H9 (cell line): Measurements from ENCODE around the gene RANBP3. TPM values are rescaled to one million over a fixed set of nuclear protein-coding genes. Genes with fewer than 3 reads are reported as not detected.

Experiments
- DNase-seq: peaks from one replicate; pipeline ENCODE4 v3.0.0-alpha.2; 2017
- H2AFZ ChIP-seq: one replicate; pipeline ENCODE4 v1.6.1; 2013; ENCODE audit warnings: mild to moderate bottlenecking, low read length, control low read depth, moderate library complexity
- H2AK5ac ChIP-seq: 2 replicates; pipeline ENCODE4 v1.6.1; 2013; ENCODE audit warnings: low read length, control low read depth, mixed read lengths; ENCODE audit not compliant: insufficient read length
- H2BK120ac ChIP-seq: one replicate; pipeline ENCODE4 v1.6.1; 2013; ENCODE audit warnings: low read depth, mild to moderate bottlenecking, low read length, control low read depth, inconsistent platforms; ENCODE audit not compliant: poor library complexity, severe bottlenecking
- H2BK12ac ChIP-seq: 2 replicates; pipeline ENCODE4 v1.6.1; 2013; ENCODE audit warnings: low read length, control low read depth, mixed read lengths, low read depth; ENCODE audit not compliant: insufficient read length
- H2BK15ac ChIP-seq: 2 replicates; pipeline ENCODE4 v1.6.1; 2013; ENCODE audit warnings: low read depth, low read length, control low read depth
- H2BK20ac ChIP-seq: one replicate; pipeline ENCODE4 v1.6.1; 2013; ENCODE audit warnings: low read depth, mild to moderate bottlenecking, low read length, control low read depth, inconsistent platforms; ENCODE audit not compliant: poor library complexity, severe bottlenecking
- H2BK5ac ChIP-seq: 2 replicates; pipeline ENCODE4 v1.6.1; 2013; ENCODE audit warnings: low read length, control low read depth, mixed read lengths; ENCODE audit not compliant: insufficient read length
- H3K14ac ChIP-seq: 2 replicates; pipeline ENCODE4 v1.6.1; 2013; ENCODE audit warnings: low read length, control low read depth; ENCODE audit not compliant: insufficient read depth
- H3K18ac ChIP-seq: 2 replicates; pipeline ENCODE4 v1.6.1; 2013; ENCODE audit warnings: low read depth, mild to moderate bottlenecking, mixed read lengths, low read length, control low read depth; ENCODE audit not compliant: insufficient read length
- H3K23ac ChIP-seq: 2 replicates; pipeline ENCODE4 v1.6.1; 2013; ENCODE audit warnings: low read length, control low read depth, mixed read lengths, low read depth; ENCODE audit not compliant: insufficient read length
- H3K23me2 ChIP-seq: 2 replicates; pipeline ENCODE4 v1.6.1; 2013; ENCODE audit warnings: low read depth, mild to moderate bottlenecking, mixed read lengths, low read length, control low read depth; ENCODE audit not compliant: insufficient read length, poor library complexity, severe bottlenecking
- H3K27ac ChIP-seq: 2 replicates; pipeline ENCODE4 v1.5.1; 2013; ENCODE audit warnings: low read length, control low read depth, mixed read lengths, low read depth; ENCODE audit not compliant: insufficient read length
- H3K27me3 ChIP-seq: 2 replicates; pipeline ENCODE4 v1.6.1; 2013; ENCODE audit warnings: low read length, control low read depth, inconsistent platforms; ENCODE audit not compliant: insufficient read depth
- H3K4ac ChIP-seq: 2 replicates; pipeline ENCODE4 v1.6.1; 2013; ENCODE audit warnings: low read depth, mild to moderate bottlenecking, control low read depth, inconsistent platforms, low read length, moderate library complexity
- H3K4me1 ChIP-seq: 2 replicates; pipeline ENCODE4 v1.6.1; 2013; ENCODE audit warnings: low read length, control low read depth, inconsistent platforms; ENCODE audit not compliant: insufficient read depth
- H3K4me2 ChIP-seq: 2 replicates; pipeline ENCODE4 v1.6.1; 2013; ENCODE audit warnings: low read length, control low read depth, mixed read lengths; ENCODE audit not compliant: insufficient read length, insufficient read depth
- H3K56ac ChIP-seq: 2 replicates; pipeline ENCODE4 v1.6.1; 2013; ENCODE audit warnings: low read depth, mild to moderate bottlenecking, mixed read lengths, low read length, control low read depth; ENCODE audit not compliant: insufficient read length
- H3K79me1 ChIP-seq: 2 replicates; pipeline ENCODE4 v1.6.1; 2013; ENCODE audit warnings: low read depth, mild to moderate bottlenecking, moderate library complexity, low read length, control low read depth, inconsistent platforms; ENCODE audit not compliant: insufficient read depth, poor library complexity, severe bottlenecking
- H3K79me2 ChIP-seq: 2 replicates; pipeline ENCODE4 v1.6.1; 2013; ENCODE audit warnings: low read length, control low read depth, inconsistent platforms; ENCODE audit not compliant: insufficient read depth
- H3K9ac ChIP-seq: 2 replicates; pipeline ENCODE4 v1.6.1; 2013; ENCODE audit warnings: low read length, control low read depth, mixed read lengths; ENCODE audit not compliant: insufficient read length; ENCODE audit errors: extremely low read depth
- H3K9me3 ChIP-seq: one replicate; pipeline ENCODE4 v1.6.1; 2013; ENCODE audit warnings: low read depth, low read length, inconsistent platforms; ENCODE audit not compliant: control insufficient read depth
- H3T11ph ChIP-seq: one replicate; pipeline ENCODE4 v1.6.1; 2013; ENCODE audit warnings: mild to moderate bottlenecking, low read length, control low read depth, inconsistent platforms
- H4K20me1 ChIP-seq: one replicate; pipeline ENCODE4 v1.6.1; 2013; ENCODE audit not compliant: control insufficient read depth, insufficient read length, insufficient read depth
- H4K5ac ChIP-seq: 2 replicates; pipeline ENCODE4 v1.6.1; 2013; ENCODE audit warnings: low read depth, mild to moderate bottlenecking, mixed read lengths, low read length, control low read depth; ENCODE audit not compliant: insufficient read length
- H4K8ac ChIP-seq: replicated peaks from 2 replicates; pipeline ENCODE4 v1.6.1; 2013; ENCODE audit warnings: low read length, control low read depth, mixed read lengths, low read depth; ENCODE audit not compliant: insufficient read length
- H4K91ac ChIP-seq: 2 replicates; pipeline ENCODE4 v1.6.1; 2013; ENCODE audit warnings: low read depth, mild to moderate bottlenecking, moderate library complexity, mixed read lengths, low read length, control low read depth; ENCODE audit not compliant: insufficient read length
- H3K27ac Mint-ChIP-seq, 3 experiments: 2 replicates in 2 of 3; 3 replicates in 1 of 3; pipeline ENCODE4 v1.8.0; 2020 to 2021; ENCODE audit warnings: mixed read lengths in 3 of 3, mild to moderate bottlenecking in 1 of 3, moderate library complexity in 1 of 3
- H3K27me3 Mint-ChIP-seq: 2 replicates; pipeline ENCODE4 v1.8.0; 2021; ENCODE audit warnings: low read depth, mild to moderate bottlenecking, moderate library complexity, mixed read lengths
- H3K36me3 Mint-ChIP-seq, 3 experiments: 2 replicates in 2 of 3; 3 replicates in 1 of 3; pipeline ENCODE4 v1.8.0; 2020 to 2021; ENCODE audit warnings: low read depth in 3 of 3, mixed read lengths in 3 of 3; ENCODE audit not compliant: insufficient read depth in 1 of 3
- H3K4me1 Mint-ChIP-seq, 2 experiments: 2 replicates each; pipeline ENCODE4 v1.8.0; 2020; ENCODE audit warnings: mixed read lengths in 2 of 2
- H3K4me3 Mint-ChIP-seq, 2 experiments: 2 replicates in 1 of 2; 3 replicates in 1 of 2; pipeline ENCODE4 v1.8.0; 2020 to 2021; ENCODE audit warnings: mild to moderate bottlenecking in 2 of 2, mixed read lengths in 2 of 2, moderate library complexity in 1 of 2
- H3K9me3 Mint-ChIP-seq, 2 experiments: 2 replicates in 1 of 2; 3 replicates in 1 of 2; pipeline ENCODE4 v1.8.0; 2020; ENCODE audit warnings: mild to moderate bottlenecking in 2 of 2, mixed read lengths in 2 of 2, moderate library complexity in 1 of 2
- CTCF ChIP-seq: fragments of 200-600 bp; sonication (generic); conservative IDR thresholded peaks from 3 replicates; pipeline ENCODE4 v1.8.0; 2021; ENCODE audit warnings: antibody characterized with exemption, mild to moderate bottlenecking
- WGBS: extraction: QIAGEN DNeasy Blood & Tissue Kit; methylation state at CpG from one replicate; pipeline ENCODE4 v1.1.7; 2013; ENCODE audit warnings: missing lambda C conversion rate, low lambda C conversion rate, mixed read lengths; ENCODE audit not compliant: insufficient read length; ENCODE audit errors: extremely low coverage; 5-methylcytosine and 5-hydroxymethylcytosine counted together
- total RNA-seq: library from RNA; stranded (reverse); gene quantifications from 2 replicates; pipeline ENCODE4 v1.2.1, GENCODE V29; 2021

Gene RANBP3
- total RNA-seq, 1 experiment from 2014 or later: 86.5 TPM

GRCh38 chr19:6002591-6002990 lies 24.7 kb upstream of the RANBP3 start:
- no peak overlapping the region for H4K5ac ChIP-seq
- DNase-seq: no peak
- no peak overlapping the region for H3K27ac ChIP-seq
- H3K79me1 ChIP-seq: no peaks in the 10 kb centered on the region
- WGBS: no CpG with 5 or more reads among the region's 26 CpGs
- no peak overlapping the region for H2BK12ac ChIP-seq
- no peak overlapping the region; a peak in 1 of 7 replicates for H3K27ac Mint-ChIP-seq
- H3K79me2 ChIP-seq: no peaks in the 10 kb centered on the region
- peaks cover 6% of the 10 kb centered on the region for H3K27me3 Mint-ChIP-seq
- peaks cover under 1% of the 10 kb centered on the region in 2 experiments; a peak in 1 of 4 replicates for H3K4me1 Mint-ChIP-seq
- H2AFZ ChIP-seq: no peak overlapping the region
- H2BK5ac ChIP-seq: no peak overlapping the region
- H3K9ac ChIP-seq: no peak overlapping the region
- H2BK15ac ChIP-seq: no peak overlapping the region
- H3T11ph ChIP-seq: no peak overlapping the region
- H3K23me2 ChIP-seq: no peaks in the 10 kb centered on the region
- no peaks in the 10 kb centered on the region for H4K20me1 ChIP-seq
- no peak for TF ChIP-seq CTCF
- no peak overlapping the region for H3K56ac ChIP-seq
- H2BK120ac ChIP-seq: no peak overlapping the region
- H2AK5ac ChIP-seq: no peak overlapping the region
- H3K4me2 ChIP-seq: no peak overlapping the region
- H3K4ac ChIP-seq: no peak overlapping the region
- H2BK20ac ChIP-seq: no peak overlapping the region
- H3K14ac ChIP-seq: no peak overlapping the region; the same call in 1 of the 2 replicates
- H3K36me3 Mint-ChIP-seq: peaks cover 3 to 12% (median 9%) of the 10 kb centered on the region in 3 experiments; a peak in 5 of 7 replicates
- no peaks in the 10 kb centered on the region for H3K27me3 ChIP-seq
- no peak overlapping the region for H3K18ac ChIP-seq
- no peak overlapping the region for H3K23ac ChIP-seq
- H3K9me3 Mint-ChIP-seq: peaks cover 3 to 4% of the 10 kb centered on the region in 2 experiments; a peak in 3 of 5 replicates
- H3K4me1 ChIP-seq: no peaks in the 10 kb centered on the region
- H3K4me3 Mint-ChIP-seq: no peak overlapping the region
- no peak overlapping the region for H4K8ac ChIP-seq
- no peak overlapping the region for H4K91ac ChIP-seq
- H3K9me3 ChIP-seq: no peaks in the 10 kb centered on the region
